ENCODE data around the gene FBXL13. TPM values are rescaled to one million over a fixed set of nuclear protein-coding genes. Genes with fewer than 3 reads are reported as not detected.

The FBXL13 gene
- total and polyA plus RNA-seq, 4 experiments from 2014 or later, result 0.10 to 2.2 (median 0.49) TPM; not detected in 1

DNA sequence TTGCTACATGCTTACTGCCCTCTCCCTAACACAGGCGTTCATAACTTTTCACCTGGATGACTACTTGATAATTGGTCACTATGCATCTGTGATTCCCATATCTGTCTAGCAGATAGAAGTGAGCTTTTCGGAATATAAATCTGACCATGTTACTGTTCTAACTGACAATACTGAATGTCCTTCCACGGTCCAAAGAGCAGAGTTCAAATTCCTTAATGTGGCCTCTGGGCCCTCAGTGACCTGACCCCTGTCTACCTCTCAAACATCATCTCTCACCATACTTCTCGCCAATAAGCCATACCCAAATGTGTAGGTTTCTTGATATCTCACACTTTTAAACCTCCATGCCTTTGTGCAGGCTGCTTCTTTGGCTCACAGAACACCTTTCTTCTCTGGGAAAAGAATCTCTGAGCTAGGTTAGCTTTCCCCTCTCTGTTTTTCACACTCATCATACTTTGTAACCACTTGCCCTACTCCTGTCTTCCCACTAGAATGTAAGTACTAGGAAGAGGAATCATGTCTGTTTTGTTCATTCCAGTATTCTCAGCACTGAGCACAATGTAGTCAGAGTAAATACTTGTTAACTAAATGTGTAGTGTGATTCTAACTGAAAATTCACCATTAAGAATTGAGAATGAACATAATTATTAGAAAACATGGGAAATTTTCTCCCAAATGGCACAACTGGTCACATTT is 201.0 kb downstream of the FBXL13 start:
- Mint-ChIP-seq H3K9me3 (no peaks in the 10 kb centered on the region), H3K36me3 (peaks cover 0 to 3% of the 10 kb centered on the region in 2 donors), H3K4me1 (peaks cover 3 to 7% (median 5%) of the 10 kb centered on the region in 4 donors), H3K27ac (no peak overlapping the region), H3K27me3 (no peaks in the 10 kb centered on the region), H3K4me3 (no peak overlapping the region)
- POLR2A ChIA-PET (ENCODE audit: partially characterized antibody), result no interaction called here
- no peaks in the 10 kb centered on the region for H3K4me1 ChIP-seq (ENCODE audit: insufficient read depth, low read length)
- no peak overlapping the region for H3K4me3 ChIP-seq (ENCODE audit: low read length in 2 of 2)
- H3K9me3 ChIP-seq (ENCODE audit: control insufficient read depth in 1 of 2, low read length in 2 of 2), result no peaks in the 10 kb centered on the region
- no peak for DNase-seq
- no peaks in the 10 kb centered on the region for H3K27me3 ChIP-seq (ENCODE audit: insufficient read depth, low read length)
- no peak overlapping the region for H3K27ac ChIP-seq (ENCODE audit: low read depth, low read length)
- no peaks in the 10 kb centered on the region for H3K36me3 ChIP-seq (ENCODE audit: insufficient read depth, low read length)
- CTCF ChIA-PET (ENCODE audit: partially characterized antibody), result interaction anchor here (1.2 kb wide), 1 partner anchor 8 kb away, joined by 3 read pairs; no protein-coding TSS in a partner anchor
- intact Hi-C loops (cut with micrococcal nuclease), result no loop called here

DNA sequence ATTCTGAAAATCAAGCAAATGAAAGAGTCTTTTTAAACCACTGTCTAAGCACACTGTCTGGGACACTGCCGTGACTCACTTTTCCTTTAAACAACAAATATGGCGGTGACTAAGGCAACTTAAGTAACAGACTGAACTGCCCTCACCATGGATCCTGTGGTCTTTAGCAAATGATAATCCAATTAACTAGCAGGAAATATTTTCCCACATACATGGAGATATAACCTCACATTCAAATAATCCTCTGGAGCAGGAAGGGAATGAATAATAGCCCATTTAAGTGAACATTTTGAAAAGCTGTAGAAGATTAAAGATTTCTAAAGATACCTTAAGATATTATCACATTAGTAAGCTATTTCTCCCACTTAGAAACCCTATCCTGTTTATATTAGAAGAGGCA is 202.1 kb downstream of the FBXL13 start:
- ChIA-PET CTCF (ENCODE audit: partially characterized antibody) (interaction anchor here (1.2 kb wide), 1 partner anchor 10 kb away, joined by 3 read pairs; no protein-coding TSS in a partner anchor), POLR2A (ENCODE audit: partially characterized antibody) (no interaction called here)
- no peak overlapping the region for H3K4me3 ChIP-seq (ENCODE audit: low read length in 2 of 2)
- intact Hi-C loops (cut with micrococcal nuclease), result no loop called here
- H3K27ac ChIP-seq (ENCODE audit: low read depth, low read length), result no peak overlapping the region
- no peaks in the 10 kb centered on the region for H3K4me1 ChIP-seq (ENCODE audit: insufficient read depth, low read length)
- H3K27me3 Mint-ChIP-seq, result no peaks in the 10 kb centered on the region
- H3K9me3 Mint-ChIP-seq, result no peaks in the 10 kb centered on the region
- H3K4me1 Mint-ChIP-seq, result peaks cover 3 to 7% (median 5%) of the 10 kb centered on the region in 4 donors
- H3K4me3 Mint-ChIP-seq, result no peak overlapping the region
- DNase-seq, result no peak
- no peak overlapping the region for H3K27ac Mint-ChIP-seq
- no peaks in the 10 kb centered on the region for H3K27me3 ChIP-seq (ENCODE audit: insufficient read depth, low read length)
- H3K36me3 ChIP-seq (ENCODE audit: insufficient read depth, low read length), result no peaks in the 10 kb centered on the region
- H3K9me3 ChIP-seq (ENCODE audit: control insufficient read depth in 1 of 2, low read length in 2 of 2), result no peaks in the 10 kb centered on the region
- peaks cover 0 to 3% of the 10 kb centered on the region in 2 donors for H3K36me3 Mint-ChIP-seq

DNA sequence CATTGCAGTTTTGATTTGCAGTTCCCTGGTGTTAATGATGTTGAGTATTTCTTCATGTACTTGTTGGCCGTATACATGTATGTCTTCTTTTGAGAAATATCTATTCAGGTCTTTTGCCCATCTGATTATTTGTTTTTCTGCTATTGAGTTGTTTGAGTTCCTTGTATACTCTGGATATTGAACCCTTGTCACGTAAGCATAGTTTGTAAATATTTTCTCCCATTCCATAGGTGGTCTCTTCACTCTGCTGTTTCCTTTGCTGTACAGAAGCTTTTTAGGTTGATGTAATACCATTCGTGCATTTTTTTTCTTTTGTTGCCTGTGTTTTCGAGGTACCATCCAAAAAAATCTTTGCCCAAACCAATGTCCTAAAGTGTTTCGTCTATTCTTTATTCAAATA is 205.4 kb downstream of the FBXL13 start:
- Histone ChIP-seq H3K9me3 (ENCODE audit: control insufficient read depth in 1 of 2, low read length in 2 of 2) (no peaks in the 10 kb centered on the region), H3K27me3 (ENCODE audit: insufficient read depth, low read length) (no peaks in the 10 kb centered on the region), H3K4me1 (ENCODE audit: insufficient read depth, low read length) (no peaks in the 10 kb centered on the region), H3K36me3 (ENCODE audit: insufficient read depth, low read length) (no peaks in the 10 kb centered on the region), H3K4me3 (ENCODE audit: low read length in 2 of 2) (no peak overlapping the region), H3K27ac (ENCODE audit: low read depth, low read length) (no peak overlapping the region)
- H3K27me3 Mint-ChIP-seq, result no peaks in the 10 kb centered on the region
- CTCF ChIA-PET (ENCODE audit: partially characterized antibody), result no interaction called here
- DNase-seq, result no peak
- H3K27ac Mint-ChIP-seq, result no peak overlapping the region
- intact Hi-C loops (cut with micrococcal nuclease), result no loop called here
- peaks cover 2 to 6% (median 5%) of the 10 kb centered on the region in 4 donors for H3K4me1 Mint-ChIP-seq
- POLR2A ChIA-PET (ENCODE audit: partially characterized antibody), result no interaction called here
- peaks cover 0 to 3% of the 10 kb centered on the region in 2 donors for H3K36me3 Mint-ChIP-seq
- no peaks in the 10 kb centered on the region for H3K9me3 Mint-ChIP-seq
- no peak overlapping the region for H3K4me3 Mint-ChIP-seq

DNA sequence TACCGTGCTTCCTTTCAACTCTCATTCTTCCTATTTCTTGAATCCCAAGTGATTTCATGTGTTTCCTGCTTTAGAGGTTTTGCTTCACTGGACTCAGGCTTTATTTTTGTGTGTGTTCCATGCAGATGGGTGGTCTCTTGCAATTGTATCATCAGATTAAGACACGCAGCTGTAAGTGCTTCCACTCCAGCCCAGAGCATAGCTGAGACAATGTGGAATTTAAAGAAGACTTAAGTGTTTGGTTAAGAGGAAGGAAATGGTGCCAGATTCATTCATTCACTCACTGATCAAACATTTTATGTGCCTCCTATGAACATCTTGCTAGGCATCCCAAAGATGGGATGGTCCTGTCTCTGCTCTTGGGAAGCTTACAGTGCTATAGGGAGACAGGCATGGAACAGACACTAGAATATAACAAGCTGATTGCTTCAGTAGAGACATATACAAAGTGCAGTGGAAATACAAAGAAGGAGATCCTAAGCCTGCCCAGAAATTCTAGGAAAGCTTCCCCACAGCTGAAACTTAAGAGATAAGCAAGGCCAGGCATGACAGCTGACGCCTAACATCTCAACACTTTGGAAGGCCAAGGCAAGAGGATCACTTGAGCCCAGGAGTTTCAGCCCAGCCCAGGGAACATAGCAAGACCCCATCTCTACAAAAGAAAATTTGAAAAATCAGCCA is 207.9 kb downstream of the FBXL13 start:
- Mint-ChIP-seq H3K4me3 (no peak overlapping the region), H3K9me3 (no peaks in the 10 kb centered on the region), H3K27me3 (peaks cover 0 to 2% of the 10 kb centered on the region in 2 donors), H3K4me1 (no peaks in the 10 kb centered on the region), H3K27ac (no peak overlapping the region), H3K36me3 (peaks cover 0 to 3% of the 10 kb centered on the region in 2 donors)
- H3K27me3 ChIP-seq (ENCODE audit: insufficient read depth, low read length), result no peaks in the 10 kb centered on the region
- POLR2A ChIA-PET (ENCODE audit: partially characterized antibody), result no interaction called here
- no peaks in the 10 kb centered on the region for H3K9me3 ChIP-seq (ENCODE audit: control insufficient read depth in 1 of 2, low read length in 2 of 2)
- CTCF ChIA-PET (ENCODE audit: partially characterized antibody), result no interaction called here
- no peak overlapping the region for H3K4me3 ChIP-seq (ENCODE audit: low read length in 2 of 2)
- H3K4me1 ChIP-seq (ENCODE audit: insufficient read depth, low read length), result no peaks in the 10 kb centered on the region
- intact Hi-C loops (cut with micrococcal nuclease), result no loop called here
- H3K27ac ChIP-seq (ENCODE audit: low read depth, low read length), result no peak overlapping the region
- no peak for DNase-seq
- H3K36me3 ChIP-seq (ENCODE audit: insufficient read depth, low read length), result no peaks in the 10 kb centered on the region

DNA sequence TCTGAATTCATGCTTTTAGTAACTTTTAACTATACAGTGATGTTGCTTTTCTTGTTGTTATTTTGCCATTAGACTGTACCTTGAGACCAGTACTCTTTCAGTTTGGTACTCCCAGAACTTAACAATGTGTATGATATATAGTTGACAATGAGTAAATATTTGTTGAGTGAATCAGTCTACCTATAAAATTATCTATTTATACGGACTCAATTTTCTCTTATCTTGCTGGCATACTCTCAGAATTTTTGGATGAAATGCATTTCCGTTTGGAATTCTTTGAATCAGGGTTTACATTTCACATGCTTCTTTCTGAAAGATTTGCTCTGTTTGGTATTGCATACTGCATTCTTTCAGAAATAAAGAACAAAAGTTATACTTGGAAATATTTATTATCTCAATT is 209.6 kb downstream of the FBXL13 start:
- H3K36me3 ChIP-seq (ENCODE audit: insufficient read depth, low read length), result no peaks in the 10 kb centered on the region
- H3K27me3 ChIP-seq (ENCODE audit: insufficient read depth, low read length), result no peaks in the 10 kb centered on the region
- Mint-ChIP-seq H3K4me3 (no peak overlapping the region), H3K36me3 (no peaks in the 10 kb centered on the region), H3K9me3 (no peaks in the 10 kb centered on the region), H3K4me1 (no peaks in the 10 kb centered on the region), H3K27me3 (peaks cover 0 to 2% of the 10 kb centered on the region in 2 donors), H3K27ac (no peak overlapping the region)
- H3K9me3 ChIP-seq (ENCODE audit: control insufficient read depth in 1 of 2, low read length in 2 of 2), result no peaks in the 10 kb centered on the region
- H3K4me3 ChIP-seq (ENCODE audit: low read length in 2 of 2), result no peak overlapping the region
- DNase-seq, result no peak
- intact Hi-C loops (cut with micrococcal nuclease), result no loop called here
- no peak overlapping the region for H3K27ac ChIP-seq (ENCODE audit: low read depth, low read length)
- ChIA-PET POLR2A (ENCODE audit: partially characterized antibody) (no interaction called here), CTCF (ENCODE audit: partially characterized antibody) (no interaction called here)
- H3K4me1 ChIP-seq (ENCODE audit: insufficient read depth, low read length), result no peaks in the 10 kb centered on the region

DNA sequence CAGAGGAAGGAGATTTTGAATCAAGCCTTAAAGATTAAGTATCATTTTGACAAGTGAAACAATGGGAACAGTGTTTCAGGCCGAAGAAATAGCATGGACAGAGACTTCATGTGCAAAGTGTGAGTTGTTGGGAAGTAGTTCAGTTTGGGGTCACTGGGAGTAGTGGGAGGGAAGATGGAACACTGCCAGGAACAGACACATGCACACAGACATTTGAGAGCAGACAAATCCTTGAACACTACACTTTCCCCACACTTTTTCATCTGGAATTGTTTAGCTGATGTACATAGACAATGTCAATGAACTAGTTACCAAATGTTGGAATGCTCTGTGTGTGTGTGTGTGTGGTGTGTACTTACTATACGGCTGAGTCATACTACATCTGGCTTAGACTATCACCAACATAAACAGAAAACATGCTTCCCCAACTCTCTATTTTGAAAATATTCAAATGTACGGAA is 214.2 kb downstream of the FBXL13 start:
- Histone ChIP-seq H3K4me1 (ENCODE audit: insufficient read depth, low read length) (no peaks in the 10 kb centered on the region), H3K36me3 (ENCODE audit: insufficient read depth, low read length) (no peaks in the 10 kb centered on the region), H3K27ac (ENCODE audit: low read depth, low read length) (no peak overlapping the region), H3K9me3 (ENCODE audit: control insufficient read depth in 1 of 2, low read length in 2 of 2) (no peaks in the 10 kb centered on the region), H3K4me3 (ENCODE audit: low read length in 2 of 2) (no peak overlapping the region), H3K27me3 (ENCODE audit: insufficient read depth, low read length) (no peaks in the 10 kb centered on the region)
- ChIA-PET CTCF (ENCODE audit: partially characterized antibody) (no interaction called here), POLR2A (ENCODE audit: partially characterized antibody) (no interaction called here)
- H3K9me3 Mint-ChIP-seq, result peaks cover 0 to 3% (median 0%) of the 10 kb centered on the region in 8 donors
- no peak for DNase-seq
- no peaks in the 10 kb centered on the region for H3K4me1 Mint-ChIP-seq
- intact Hi-C loops (cut with micrococcal nuclease), result no loop called here
- no peak overlapping the region for H3K4me3 Mint-ChIP-seq
- no peak overlapping the region for H3K27ac Mint-ChIP-seq
- H3K36me3 Mint-ChIP-seq, result no peaks in the 10 kb centered on the region
- H3K27me3 Mint-ChIP-seq, result peaks cover 0 to 2% of the 10 kb centered on the region in 2 donors

DNA sequence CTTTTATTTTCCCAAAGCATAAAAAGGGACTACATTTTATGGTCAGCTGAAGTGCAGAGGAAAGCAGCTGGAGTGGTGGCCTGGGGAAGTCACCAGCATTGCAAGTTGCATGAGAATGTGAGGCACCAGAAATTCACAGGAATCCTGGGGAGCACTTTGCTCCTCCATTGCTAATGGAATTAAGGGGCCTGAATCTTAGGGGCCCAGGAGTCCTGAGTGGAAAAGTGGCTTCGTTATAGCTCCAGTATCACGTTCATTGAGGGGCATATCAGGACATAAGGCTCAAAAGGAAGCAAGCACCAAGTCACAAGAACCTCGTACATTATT is 214.8 kb downstream of the FBXL13 start:
- ChIA-PET CTCF (ENCODE audit: partially characterized antibody) (no interaction called here), POLR2A (ENCODE audit: partially characterized antibody) (no interaction called here)
- no peaks in the 10 kb centered on the region for H3K4me1 ChIP-seq (ENCODE audit: insufficient read depth, low read length)
- Mint-ChIP-seq H3K9me3 (peaks cover 0 to 3% (median 0%) of the 10 kb centered on the region in 8 donors), H3K27ac (no peak overlapping the region), H3K4me1 (no peaks in the 10 kb centered on the region), H3K36me3 (no peaks in the 10 kb centered on the region), H3K27me3 (peaks cover 0 to 2% of the 10 kb centered on the region in 2 donors), H3K4me3 (no peak overlapping the region)
- no peaks in the 10 kb centered on the region for H3K9me3 ChIP-seq (ENCODE audit: control insufficient read depth in 1 of 2, low read length in 2 of 2)
- H3K4me3 ChIP-seq (ENCODE audit: low read length in 2 of 2), result no peak overlapping the region
- intact Hi-C loops (cut with micrococcal nuclease), result no loop called here
- no peaks in the 10 kb centered on the region for H3K36me3 ChIP-seq (ENCODE audit: insufficient read depth, low read length)
- DNase-seq, result no peak
- no peak overlapping the region for H3K27ac ChIP-seq (ENCODE audit: low read depth, low read length)
- H3K27me3 ChIP-seq (ENCODE audit: insufficient read depth, low read length), result no peaks in the 10 kb centered on the region
